Stimulated activated memory B cell treated with anti-CD40 and anti-IgM and Interleukin-4, amounts not matched to agents 10 μg/mL and 1 μg/mL and 100 μg/mL, for 72 hours (primary cell): Measurements from ENCODE around the gene ADORA2A.

Experiments used
- ATAC-seq: fragments of 150-1000 bp; cut with Tn5 transposase; 2 replicates; pipeline ENCODE4 v1.10.0; 2021
- H3K27ac Mint-ChIP-seq: one replicate; pipeline ENCODE4 v1.8.0; 2022; ENCODE audit warnings: mild to moderate bottlenecking, mixed read lengths
- H3K27me3 Mint-ChIP-seq: one replicate; pipeline ENCODE4 v1.8.0; 2022; ENCODE audit warnings: mixed read lengths
- H3K36me3 Mint-ChIP-seq: one replicate; pipeline ENCODE4 v1.8.0; 2022; ENCODE audit warnings: mixed read lengths
- H3K4me1 Mint-ChIP-seq: one replicate; pipeline ENCODE4 v1.8.0; 2022; ENCODE audit warnings: mixed read lengths
- H3K4me3 Mint-ChIP-seq: one replicate; pipeline ENCODE4 v1.8.0; 2022; ENCODE audit warnings: mild to moderate bottlenecking, moderate library complexity, mixed read lengths
- H3K9me3 Mint-ChIP-seq: one replicate; pipeline ENCODE4 v1.8.0; 2022; ENCODE audit warnings: mixed read lengths

ADORA2A gene

DNA sequence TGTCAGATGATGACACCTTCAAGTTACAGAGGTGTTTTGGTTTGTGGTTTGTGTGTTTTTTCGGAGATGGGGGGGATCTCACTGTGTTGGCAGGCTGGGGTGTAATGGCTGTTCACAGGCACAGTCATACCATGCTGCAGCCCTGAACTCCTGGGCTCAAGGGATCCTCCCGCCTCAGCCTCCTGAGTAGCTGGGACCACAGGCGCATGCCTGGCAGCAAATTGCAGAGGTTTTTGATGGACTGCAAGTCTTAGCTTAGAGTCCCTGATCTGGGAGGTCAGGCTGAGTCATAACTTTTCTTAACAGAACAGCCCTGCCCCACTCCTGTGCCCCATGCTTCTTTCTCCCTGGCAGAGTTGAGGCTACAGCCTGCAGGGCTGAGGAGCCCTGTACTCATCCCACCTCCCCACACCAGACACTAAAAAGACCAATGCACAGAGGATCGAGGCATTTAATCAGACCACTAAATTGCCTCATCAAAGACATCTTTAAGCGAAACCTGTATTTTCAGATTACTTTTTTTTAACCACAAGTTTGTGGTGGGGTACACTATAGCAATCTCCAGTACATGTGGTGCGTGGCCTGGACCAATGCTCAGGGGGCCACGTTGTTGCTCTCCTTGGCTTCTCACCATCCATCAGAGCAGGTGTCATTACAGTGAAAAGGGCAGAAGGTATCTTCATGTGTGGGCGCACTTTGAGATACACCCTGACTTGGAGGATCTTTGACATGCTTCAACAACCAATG lies 17.1 kb upstream of the ADORA2A start:
- H3K27ac Mint-ChIP-seq = peak overlapping the region; percentile 20
- peaks cover 6% of the 10 kb centered on the region for H3K4me1 Mint-ChIP-seq
- no peaks in the 10 kb centered on the region for H3K9me3 Mint-ChIP-seq
- peaks cover 52% of the 10 kb centered on the region for H3K36me3 Mint-ChIP-seq
- H3K4me3 Mint-ChIP-seq = no peak overlapping the region
- H3K27me3 Mint-ChIP-seq = no peaks in the 10 kb centered on the region
- no peak for ATAC-seq

DNA sequence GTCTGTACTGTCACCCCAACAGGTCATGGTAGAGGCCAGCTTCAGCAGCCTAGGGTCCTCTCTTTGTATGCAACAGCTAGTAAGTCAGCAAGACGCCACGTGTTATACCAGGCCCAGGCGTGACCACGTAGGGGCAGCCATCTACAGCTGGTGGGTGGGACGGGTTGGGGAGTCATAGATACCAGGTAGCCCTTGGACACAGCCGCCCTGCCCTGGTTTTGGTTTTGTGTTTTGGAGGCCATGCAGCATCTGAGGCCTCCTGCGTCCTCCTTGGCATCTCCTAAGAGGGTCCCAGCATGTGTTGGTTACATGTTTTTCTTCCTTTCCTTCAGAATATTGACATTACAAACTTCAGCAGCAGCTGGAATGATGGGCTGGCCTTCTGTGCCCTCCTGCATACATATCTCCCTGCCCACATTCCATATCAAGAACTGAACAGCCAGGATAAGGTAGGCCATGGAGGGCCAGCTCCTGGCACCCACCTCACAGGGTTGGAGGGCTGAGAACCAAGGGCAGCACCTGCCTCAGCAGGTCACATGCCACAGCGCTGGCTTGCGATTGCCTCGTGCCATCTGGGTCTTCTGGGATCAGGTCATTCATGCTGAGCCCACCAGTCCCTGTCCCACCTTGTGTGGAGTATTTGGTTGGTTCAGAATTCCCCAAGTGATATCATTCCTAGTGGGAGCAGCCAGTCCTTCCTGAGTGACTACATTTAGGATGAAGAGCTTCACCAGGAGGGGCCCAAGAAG lies 16.0 kb upstream of the ADORA2A start:
- Mint-ChIP-seq H3K9me3 (no peaks in the 10 kb centered on the region), H3K4me3 (no peak overlapping the region), H3K27ac (no peak overlapping the region), H3K4me1 (peaks cover 8% of the 10 kb centered on the region), H3K27me3 (no peaks in the 10 kb centered on the region), H3K36me3 (peaks cover 53% of the 10 kb centered on the region)
- no peak for ATAC-seq

GRCh38 chr22:24412274-24412673 lies 15.1 kb upstream of the ADORA2A start:
- Mint-ChIP-seq H3K4me1 (peaks cover 17% of the 10 kb centered on the region), H3K4me3 (no peak overlapping the region), H3K36me3 (peaks cover 45% of the 10 kb centered on the region), H3K9me3 (no peaks in the 10 kb centered on the region), H3K27ac (no peak overlapping the region), H3K27me3 (no peaks in the 10 kb centered on the region)
- ATAC-seq = no peak

DNA sequence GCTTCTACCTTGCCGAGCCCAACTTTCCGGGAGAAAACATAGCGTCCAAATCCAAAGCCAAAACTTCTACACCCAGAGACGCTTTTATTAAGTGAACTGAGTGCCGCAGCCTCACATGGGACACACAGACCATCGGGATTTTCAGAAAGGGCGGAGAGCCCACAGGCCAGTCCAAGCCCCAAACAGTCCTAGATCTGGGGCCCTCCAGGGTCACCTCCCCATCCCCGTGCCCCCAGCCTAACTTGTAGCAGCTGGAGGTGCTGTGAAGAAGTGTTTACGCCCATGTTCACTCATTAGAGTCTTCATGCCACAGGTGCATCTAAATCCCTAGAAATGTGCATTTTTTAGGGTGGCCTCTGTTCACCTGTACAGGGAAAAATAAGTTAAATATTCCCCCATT lies 14.1 kb upstream of the ADORA2A start:
- Mint-ChIP-seq H3K9me3 (no peaks in the 10 kb centered on the region), H3K4me1 (peaks cover 20% of the 10 kb centered on the region), H3K4me3 (no peak overlapping the region), H3K27ac (no peak overlapping the region), H3K36me3 (peaks cover 35% of the 10 kb centered on the region), H3K27me3 (no peaks in the 10 kb centered on the region)
- no peak for ATAC-seq

DNA sequence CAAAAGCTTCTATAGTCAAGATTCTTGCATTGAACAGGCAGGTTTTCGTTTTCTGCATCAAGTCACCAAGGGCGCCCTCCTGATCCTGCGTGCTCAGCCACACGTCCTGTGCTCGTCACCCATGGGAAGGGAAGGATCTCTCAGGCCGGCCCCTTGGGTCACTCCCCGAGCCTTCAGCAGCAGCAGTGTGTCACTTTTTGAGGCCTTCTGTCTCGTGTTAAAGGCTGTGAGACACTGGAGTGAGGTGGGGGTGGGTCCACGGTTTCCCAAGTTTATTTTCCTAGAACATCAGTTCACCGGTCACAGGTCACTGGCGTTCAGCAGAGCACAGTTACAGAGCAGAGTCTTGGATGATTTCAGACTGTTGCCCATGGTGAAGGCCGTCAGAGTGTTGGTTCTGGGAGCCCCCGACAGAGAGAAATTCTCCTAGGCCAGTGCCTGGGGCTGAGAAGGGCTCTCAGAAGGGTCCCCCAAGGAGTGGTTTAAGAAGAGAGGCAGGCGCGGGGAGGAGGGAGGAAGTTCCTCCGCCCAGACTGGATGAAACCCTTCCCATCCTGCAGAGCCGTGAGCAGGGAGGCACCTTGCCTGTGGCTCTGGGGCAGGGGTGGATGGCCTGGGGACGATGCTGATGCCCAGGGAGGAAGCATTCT lies 13.5 kb upstream of the ADORA2A start:
- H3K27ac Mint-ChIP-seq = no peak overlapping the region
- H3K9me3 Mint-ChIP-seq = no peaks in the 10 kb centered on the region
- H3K4me1 Mint-ChIP-seq = peaks cover 20% of the 10 kb centered on the region
- H3K27me3 Mint-ChIP-seq = no peaks in the 10 kb centered on the region
- no peak overlapping the region for H3K4me3 Mint-ChIP-seq
- H3K36me3 Mint-ChIP-seq = peaks cover 35% of the 10 kb centered on the region
- no peak for ATAC-seq

- Mint-ChIP-seq H3K4me1 (peaks cover 27% of the 10 kb centered on the region), H3K9me3 (no peaks in the 10 kb centered on the region), H3K4me3 (no peak overlapping the region), H3K27me3 (no peaks in the 10 kb centered on the region), H3K27ac (no peak overlapping the region), H3K36me3 (peaks cover 35% of the 10 kb centered on the region)
- no peak for ATAC-seq
Measured at GRCh38 chr22:24414523-24414922, 12.9 kb upstream of the ADORA2A start.

- H3K27me3 Mint-ChIP-seq = no peaks in the 10 kb centered on the region
- H3K4me1 Mint-ChIP-seq = peaks cover 24% of the 10 kb centered on the region
- H3K4me3 Mint-ChIP-seq = no peak overlapping the region
- no peak overlapping the region for H3K27ac Mint-ChIP-seq
- ATAC-seq = no peak
- H3K9me3 Mint-ChIP-seq = no peaks in the 10 kb centered on the region
- H3K36me3 Mint-ChIP-seq = peaks cover 33% of the 10 kb centered on the region
Measured at GRCh38 chr22:24414984-24415945, 12.1 kb upstream of the ADORA2A start.

- H3K27ac Mint-ChIP-seq = peak overlapping the region; percentile 35
- no peaks in the 10 kb centered on the region for H3K27me3 Mint-ChIP-seq
- no peak overlapping the region for H3K4me3 Mint-ChIP-seq
- no peak for ATAC-seq
- peaks cover 30% of the 10 kb centered on the region for H3K36me3 Mint-ChIP-seq
- H3K9me3 Mint-ChIP-seq = no peaks in the 10 kb centered on the region
- H3K4me1 Mint-ChIP-seq = peaks cover 23% of the 10 kb centered on the region
Measured at GRCh38 chr22:24416095-24416494, 11.3 kb upstream of the ADORA2A start.

GRCh38 chr22:24416611-24417010 lies 10.8 kb upstream of the ADORA2A start:
- Mint-ChIP-seq H3K4me3 (no peak overlapping the region), H3K27me3 (no peaks in the 10 kb centered on the region), H3K27ac (peak overlapping the region; percentile 35), H3K4me1 (peaks cover 28% of the 10 kb centered on the region), H3K9me3 (no peaks in the 10 kb centered on the region), H3K36me3 (peaks cover 27% of the 10 kb centered on the region)
- no peak for ATAC-seq

- Mint-ChIP-seq H3K4me1 (peaks cover 31% of the 10 kb centered on the region), H3K27me3 (no peaks in the 10 kb centered on the region), H3K4me3 (no peak overlapping the region), H3K36me3 (peaks cover 23% of the 10 kb centered on the region), H3K27ac (peak overlapping the region; percentile 35), H3K9me3 (no peaks in the 10 kb centered on the region)
- peak; percentile 52 for ATAC-seq
Measured at GRCh38 chr22:24417200-24417599, 10.2 kb upstream of the ADORA2A start.

DNA sequence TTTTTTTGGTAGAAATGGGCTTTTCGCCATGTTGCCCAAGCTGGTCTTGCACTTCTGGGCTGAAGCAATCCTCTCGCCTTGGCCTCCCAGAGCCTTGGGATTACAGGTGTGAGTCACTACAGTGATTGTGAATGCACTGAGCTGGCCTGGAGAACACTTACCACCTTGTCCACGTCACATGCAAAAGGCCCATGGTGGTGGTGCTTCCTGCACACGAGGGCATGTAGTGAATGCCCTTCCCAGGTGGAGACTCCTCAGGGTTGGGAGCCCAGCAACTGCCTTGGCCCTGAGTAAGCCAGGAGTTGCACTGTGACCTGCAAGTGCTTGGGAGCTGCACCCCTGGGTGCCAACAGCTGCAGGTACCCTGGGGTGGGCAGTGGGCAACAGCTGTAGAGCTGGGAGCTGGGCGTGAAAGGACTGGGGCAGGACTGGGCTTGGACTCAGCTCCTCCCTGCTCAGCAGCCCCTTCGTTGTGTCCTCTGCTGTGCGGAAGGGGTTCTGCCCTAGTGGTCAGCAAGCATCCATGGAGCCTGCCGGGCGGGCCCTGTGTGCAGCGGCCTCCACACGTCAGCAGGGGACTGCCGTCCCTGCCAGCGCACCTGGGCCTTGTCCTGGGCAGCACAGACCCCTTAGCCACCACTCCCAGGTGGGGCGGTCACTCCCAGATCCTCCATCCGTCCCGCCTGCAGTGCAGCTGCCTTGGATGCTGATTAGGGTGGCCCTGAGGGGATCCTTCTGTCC lies 9.3 kb upstream of the ADORA2A start:
- Mint-ChIP-seq H3K4me1 (peaks cover 36% of the 10 kb centered on the region), H3K27me3 (no peaks in the 10 kb centered on the region), H3K9me3 (no peaks in the 10 kb centered on the region), H3K27ac (no peak overlapping the region), H3K36me3 (peaks cover 19% of the 10 kb centered on the region), H3K4me3 (no peak overlapping the region)
- no peak for ATAC-seq

DNA sequence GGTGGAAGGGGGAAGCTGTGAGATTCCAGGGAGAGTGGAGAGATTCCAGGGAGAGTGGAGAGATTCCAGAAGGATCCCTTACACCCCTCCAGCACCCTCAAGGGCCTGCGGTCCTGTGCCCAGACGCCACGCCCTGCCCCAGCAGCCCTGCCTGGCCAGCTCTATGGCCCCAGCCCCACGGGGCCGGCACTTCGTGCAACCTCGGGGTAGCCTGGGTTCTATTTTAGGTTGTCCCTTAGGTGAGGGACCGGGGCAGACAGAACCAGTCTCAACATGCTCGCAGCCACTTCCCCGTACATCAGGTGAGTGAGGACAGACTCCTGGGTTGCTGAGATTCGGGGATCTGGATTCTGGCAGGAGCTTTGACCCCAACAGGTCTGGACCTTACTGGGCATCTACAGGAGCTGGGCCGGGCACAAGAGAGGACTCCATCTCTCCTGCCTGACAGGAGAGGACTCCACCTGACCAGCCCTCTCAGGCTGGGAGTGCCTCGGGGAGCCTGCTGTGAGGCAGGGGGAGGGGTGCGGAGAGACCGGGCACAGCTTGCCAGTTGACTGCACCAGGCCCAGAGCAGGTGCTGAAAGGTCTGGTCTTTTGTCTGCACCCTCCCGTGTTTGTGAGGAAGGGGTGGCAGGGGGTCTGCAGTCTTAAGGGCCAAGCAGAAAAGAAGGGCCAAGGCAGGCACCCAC lies 8.5 kb upstream of the ADORA2A start:
- Mint-ChIP-seq H3K27ac (peak overlapping the region; percentile 61), H3K4me3 (no peak overlapping the region), H3K9me3 (no peaks in the 10 kb centered on the region), H3K27me3 (no peaks in the 10 kb centered on the region), H3K36me3 (peaks cover 15% of the 10 kb centered on the region), H3K4me1 (peaks cover 36% of the 10 kb centered on the region)
- no peak for ATAC-seq

GRCh38 chr22:24419475-24419850 lies 7.9 kb upstream of the ADORA2A start:
- ATAC-seq = no peak
- H3K27me3 Mint-ChIP-seq = no peaks in the 10 kb centered on the region
- H3K4me1 Mint-ChIP-seq = peaks cover 36% of the 10 kb centered on the region
- H3K36me3 Mint-ChIP-seq = peaks cover 9% of the 10 kb centered on the region
- H3K9me3 Mint-ChIP-seq = no peaks in the 10 kb centered on the region
- peak overlapping the region; percentile 61 for H3K27ac Mint-ChIP-seq
- no peak overlapping the region for H3K4me3 Mint-ChIP-seq
